GM21515 (cell line): Measurements from ENCODE around the gene MAPK8IP2.
A peak's percentile ranks its signal among the peaks of the same experiment; 100 is the strongest.

Experiments used
- ATAC-seq: cut with Tn5 transposase; IDR thresholded peaks from one replicate; pipeline ENCODE4 v1.9.1; 2021; ENCODE audit not compliant: unreplicated experiment

Gene MAPK8IP2

GRCh38 chr22:50600538-50600937 is at the start of gene MAPK8IP2:
MAPK8IP2 (plus strand) TSS chr22:50600793; CDS start chr22:50600819, 26 bp downstream.
- ATAC-seq = no peak

- ATAC-seq = no peak
Measured at GRCh38 chr22:50551160-50551752, 49.3 kb upstream of the MAPK8IP2 start.

GRCh38 chr22:50553310-50553709 is 47.3 kb upstream of the MAPK8IP2 start:
- no peak for ATAC-seq

GRCh38 chr22:50556703-50557102 is 43.9 kb upstream of the MAPK8IP2 start:
- ATAC-seq = no peak

GRCh38 chr22:50560034-50560433 is 40.6 kb upstream of the MAPK8IP2 start:
- ATAC-seq = no peak

GRCh38 chr22:50561401-50562358 is 38.9 kb upstream of the MAPK8IP2 start:
- ATAC-seq = no peak

- ATAC-seq = peak; percentile 88
Measured at GRCh38 chr22:50562523-50563412, 37.8 kb upstream of the MAPK8IP2 start, which contains the start of gene SYCE3. SYCE3 (minus strand) TSS chr22:50562919; CDS start chr22:50556405, 6,514 bp downstream.

- no peak for ATAC-seq
Measured at GRCh38 chr22:50563413-50564160, 37.0 kb upstream of the MAPK8IP2 start.

- ATAC-seq = no peak
Measured at GRCh38 chr22:50564289-50564688, 36.3 kb upstream of the MAPK8IP2 start.

- ATAC-seq = no peak
Measured at GRCh38 chr22:50567721-50568252, 32.8 kb upstream of the MAPK8IP2 start.

- ATAC-seq = no peak
Measured at GRCh38 chr22:50568626-50569025, 32.0 kb upstream of the MAPK8IP2 start.

GRCh38 chr22:50569041-50569459 is 31.5 kb upstream of the MAPK8IP2 start:
- ATAC-seq = no peak

- no peak for ATAC-seq
Measured at GRCh38 chr22:50569896-50570535, 30.6 kb upstream of the MAPK8IP2 start.

GRCh38 chr22:50570861-50571260 is 29.7 kb upstream of the MAPK8IP2 start:
- no peak for ATAC-seq

GRCh38 chr22:50571264-50572175 is 29.1 kb upstream of the MAPK8IP2 start:
- no peak for ATAC-seq

GRCh38 chr22:50572965-50573364 is 27.6 kb upstream of the MAPK8IP2 start:
- ATAC-seq = no peak

GRCh38 chr22:50573491-50574382 is 26.9 kb upstream of the MAPK8IP2 start:
- ATAC-seq = no peak

- ATAC-seq = no peak
Measured at GRCh38 chr22:50574383-50574755, 26.2 kb upstream of the MAPK8IP2 start.
